HG02885 (cell line): ENCODE results near the gene TAF11L13.

Source experiments
- ATAC-seq: cut with Tn5 transposase; IDR thresholded peaks from one replicate; pipeline ENCODE4 v1.9.1; 2021; ENCODE audit warnings: mild to moderate bottlenecking; ENCODE audit not compliant: unreplicated experiment, poor library complexity

The TAF11L13 gene

DNA sequence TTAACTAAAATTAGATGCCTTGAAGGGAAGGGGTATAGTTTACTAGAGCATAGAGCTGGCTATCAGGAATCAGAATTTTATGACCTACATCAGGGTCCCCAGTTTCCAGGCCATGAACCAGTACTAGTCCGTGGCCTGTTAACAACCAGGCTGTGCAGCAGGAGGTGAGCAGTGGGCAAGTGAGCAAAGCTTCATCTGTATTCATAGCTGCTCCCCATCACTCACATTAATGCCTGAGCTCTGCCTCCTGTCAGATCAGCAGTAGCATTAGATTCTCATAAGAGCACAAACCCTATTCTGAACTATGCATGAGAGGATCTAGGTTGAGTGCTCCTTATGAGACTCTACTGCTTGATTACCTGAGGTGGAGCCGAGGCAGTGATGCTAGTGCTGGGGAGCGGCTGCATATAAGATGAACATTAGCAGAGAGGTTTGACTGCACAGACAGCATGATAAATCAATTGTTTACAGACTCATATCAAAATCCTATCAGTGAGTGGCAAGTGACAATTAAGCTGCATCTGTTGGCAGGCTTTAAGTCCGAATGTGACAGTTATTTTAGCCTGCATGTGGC lies 47.0 kb downstream of the TAF11L13 start:
- ATAC-seq = no peak

DNA sequence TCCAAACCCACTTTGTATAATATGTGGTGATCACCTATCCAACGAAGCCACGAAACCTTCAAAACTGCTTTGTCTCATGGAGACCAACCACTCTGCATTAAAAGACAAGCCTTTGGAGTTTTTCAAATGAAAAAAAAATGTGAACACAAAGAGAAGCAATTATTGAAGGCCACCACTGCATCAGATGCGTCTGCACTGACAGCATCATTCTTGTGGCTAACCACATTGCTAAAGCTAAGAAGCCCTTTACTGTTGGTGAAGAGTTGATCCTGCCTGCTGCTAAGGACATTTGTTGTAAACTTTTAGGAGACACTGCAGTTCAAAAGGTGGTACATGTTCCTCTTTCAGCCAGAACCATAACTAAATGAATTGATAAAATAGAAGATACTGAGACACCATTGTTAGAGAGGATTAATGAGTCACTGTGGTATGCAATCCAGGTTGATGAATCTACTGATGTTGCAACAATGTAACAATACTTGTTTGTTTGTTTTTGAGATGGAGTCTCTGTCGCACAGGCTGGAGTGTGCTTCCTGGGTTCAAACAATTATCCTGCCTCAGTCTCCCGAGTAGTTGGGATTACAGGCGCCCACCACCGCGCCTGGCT lies 47.8 kb downstream of the TAF11L13 start:
- no peak for ATAC-seq

DNA sequence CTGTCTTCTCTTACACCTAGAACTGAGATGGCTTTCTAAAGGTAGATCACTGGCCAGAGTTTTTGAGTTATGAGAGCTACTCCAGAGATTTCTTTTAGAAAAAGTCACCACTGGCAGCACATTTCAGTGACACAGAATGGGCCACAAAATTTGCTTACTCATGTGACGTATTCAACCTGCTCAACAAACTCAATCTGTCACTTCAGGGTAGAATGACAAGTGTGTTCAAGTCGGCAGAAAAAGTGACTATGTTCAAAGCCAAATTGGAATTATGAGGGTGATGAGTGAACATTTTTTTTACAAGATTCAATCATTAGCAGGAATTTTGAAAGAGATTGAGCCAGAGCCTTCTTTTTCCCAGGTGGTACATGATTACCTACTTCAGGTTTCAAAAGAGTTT lies 48.8 kb downstream of the TAF11L13 start:
- ATAC-seq = no peak
